ENCODE measurements around the gene UBAC2.

Gene UBAC2

GRCh38 chr13:99295488-99296252 lies 95.0 kb downstream of the UBAC2 start:
- H3K36me3 ChIP-seq, result no peaks in the 10 kb centered on the region
- no peaks in the 10 kb centered on the region for H3K9me3 ChIP-seq (ENCODE audit: severe bottlenecking)
- no peak overlapping the region for H3K27ac ChIP-seq
- no peaks in the 10 kb centered on the region for H3K27me3 ChIP-seq (ENCODE audit: insufficient read depth, low read depth, severe bottlenecking)
- no peak for TF ChIP-seq CTCF (IDR thresholded peaks at IDR 0.05; ENCODE audit: low read depth, low read length)
- no peak for DNase-seq
- no peak overlapping the region for H3K4me3 ChIP-seq (ENCODE audit: low read depth, low read length)

GRCh38 chr13:99296398-99296797 lies 95.7 kb downstream of the UBAC2 start:
- Histone ChIP-seq H3K27me3 (ENCODE audit: insufficient read depth, low read depth, severe bottlenecking) (no peaks in the 10 kb centered on the region), H3K27ac (no peak overlapping the region), H3K9me3 (ENCODE audit: severe bottlenecking) (no peaks in the 10 kb centered on the region), H3K4me3 (ENCODE audit: low read depth, low read length) (no peak overlapping the region), H3K36me3 (no peaks in the 10 kb centered on the region)
- no peak for DNase-seq
- TF ChIP-seq CTCF (IDR thresholded peaks at IDR 0.05; ENCODE audit: low read depth, low read length), result no peak

- Histone ChIP-seq H3K27me3 (ENCODE audit: insufficient read depth, low read depth, severe bottlenecking) (no peaks in the 10 kb centered on the region), H3K9me3 (ENCODE audit: severe bottlenecking) (no peaks in the 10 kb centered on the region), H3K4me3 (ENCODE audit: low read depth, low read length) (no peak overlapping the region), H3K27ac (no peak overlapping the region), H3K36me3 (no peaks in the 10 kb centered on the region)
- TF ChIP-seq CTCF (IDR thresholded peaks at IDR 0.05; ENCODE audit: low read depth, low read length), result no peak
- no peak for DNase-seq
Measured at GRCh38 chr13:99297331-99297730, 96.7 kb downstream of the UBAC2 start.

- Histone ChIP-seq H3K9me3 (ENCODE audit: severe bottlenecking) (no peaks in the 10 kb centered on the region), H3K27ac (no peak overlapping the region), H3K4me3 (ENCODE audit: low read depth, low read length) (no peak overlapping the region), H3K36me3 (no peaks in the 10 kb centered on the region), H3K27me3 (ENCODE audit: insufficient read depth, low read depth, severe bottlenecking) (no peaks in the 10 kb centered on the region)
- no peak for DNase-seq
- no peak for TF ChIP-seq CTCF (IDR thresholded peaks at IDR 0.05; ENCODE audit: low read depth, low read length)
Measured at GRCh38 chr13:99298056-99298455, 97.4 kb downstream of the UBAC2 start.

GRCh38 chr13:99299256-99299919 lies 98.7 kb downstream of the UBAC2 start:
- H3K36me3 ChIP-seq, result no peaks in the 10 kb centered on the region
- H3K9me3 ChIP-seq (ENCODE audit: severe bottlenecking), result no peaks in the 10 kb centered on the region
- no peak overlapping the region for H3K4me3 ChIP-seq (ENCODE audit: low read depth, low read length)
- no peak overlapping the region for H3K27ac ChIP-seq
- DNase-seq, result no peak
- TF ChIP-seq CTCF (IDR thresholded peaks at IDR 0.05; ENCODE audit: low read depth, low read length), result no peak
- H3K27me3 ChIP-seq (ENCODE audit: insufficient read depth, low read depth, severe bottlenecking), result no peaks in the 10 kb centered on the region

Measured in WERI-Rb-1 (cell line).